ENCODE results near the gene PWWP2B. TPM values are rescaled to one million over a fixed set of nuclear protein-coding genes. Genes with fewer than 3 reads are reported as not detected.

PWWP2B gene
- total and polyA plus RNA-seq, 2 of the 8 experiments (the other 6 are each of a cell fraction or from before 2014, with no cell fraction given): 5.3 to 10.8 TPM

DNA sequence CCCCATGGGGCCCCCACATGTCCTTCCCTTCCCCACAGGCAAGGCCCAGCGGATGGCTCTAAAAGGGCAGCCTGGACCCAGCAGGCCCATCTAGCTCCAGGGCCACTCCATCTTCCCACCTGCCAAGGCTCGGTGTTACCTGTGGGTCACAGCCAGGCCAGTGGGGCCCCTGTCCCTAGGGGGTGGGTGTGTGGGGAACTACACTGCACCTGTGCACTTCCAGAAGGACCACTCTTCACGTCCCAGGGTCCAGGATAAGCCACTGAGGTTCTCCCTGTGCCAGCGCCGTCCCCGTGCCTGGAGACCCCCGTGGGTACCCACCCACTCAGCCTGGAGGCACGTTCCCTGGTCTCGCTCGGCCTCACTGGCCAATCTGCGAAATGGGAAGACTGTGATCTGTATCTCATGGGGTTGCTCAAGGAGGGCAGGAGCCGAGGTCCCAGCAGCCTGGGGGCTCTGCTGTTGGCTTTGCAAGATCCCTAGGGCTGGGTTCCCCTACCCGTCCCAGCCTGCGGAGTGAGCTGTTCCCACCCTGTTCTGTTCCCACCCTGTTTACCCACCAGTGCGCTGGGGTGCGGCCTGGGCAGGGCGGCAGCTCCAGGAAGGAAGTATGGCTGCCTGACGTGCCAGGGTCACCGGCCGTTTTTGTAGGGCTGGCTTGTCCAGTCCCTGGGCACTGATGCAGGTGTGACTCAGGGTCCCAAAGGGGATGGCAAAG is 4.6 kb downstream of the PWWP2B start:
- POLR2A ChIA-PET (ENCODE audit: partially characterized antibody): interaction anchor here (0.8 to 0.9 kb wide), 2 partner anchors 9 to 13 kb away, joined by 5 to 7 read pairs; no protein-coding TSS in a partner anchor
- Histone ChIP-seq H3K18ac (ENCODE audit: extremely low read depth, low read length) (no peak overlapping the region), H3K4me3 (ENCODE audit: extremely low read depth in 1 of 4, insufficient read depth in 2 of 4, low read depth in 3 of 4, low read length in 4 of 4) (no peak overlapping the region), H3K14ac (ENCODE audit: insufficient read length) (no peak overlapping the region), H2BK120ac (replicated peaks; ENCODE audit: low read depth, low read length) (no peak overlapping the region), H2BK12ac (ENCODE audit: low read depth, low read length) (no peak overlapping the region), H3K79me1 (ENCODE audit: low read depth, low read length) (no peaks in the 10 kb centered on the region; the same call in 1 of the 2 replicates), H3K56ac (replicated peaks; ENCODE audit: insufficient read length, low read depth, low read length) (no peak overlapping the region), H3K23me2 (ENCODE audit: low read depth, low read length) (peaks cover 3% of the 10 kb centered on the region), H3K4ac (replicated peaks; ENCODE audit: insufficient read length, low read depth, low read length) (no peak overlapping the region), H2BK15ac (ENCODE audit: low read length) (no peak overlapping the region), H3K23ac (ENCODE audit: insufficient read length) (no peak overlapping the region), H2BK5ac (ENCODE audit: low read depth, low read length) (peak overlapping the region; percentile 24; the same call in 1 of the 2 replicates), H3K27ac (ENCODE audit: low read depth, low read length) (no peak overlapping the region), H2AK5ac (ENCODE audit: low read depth, low read length) (no peak overlapping the region), H3K4me2 (ENCODE audit: insufficient read depth in 1 of 2, low read depth in 2 of 2, low read length in 2 of 2) (no peak overlapping the region), H4K91ac (replicated peaks; ENCODE audit: insufficient read length, low read length) (no peak overlapping the region), H4K20me1 (replicated peaks in 1 of 2; ENCODE audit: control insufficient read depth in 1 of 2, insufficient read depth in 2 of 2, low read length in 2 of 2) (peaks cover 0 to 3% of the 10 kb centered on the region in 2 experiments), H3K9ac (replicated peaks in 1 of 4; ENCODE audit: extremely low read depth in 1 of 4, low read depth in 3 of 4, low read length in 3 of 4) (no peak overlapping the region), H4K8ac (ENCODE audit: extremely low read depth, insufficient read depth, low read length) (no peak overlapping the region), H4K5ac (ENCODE audit: insufficient read length, low read depth, low read length) (no peak overlapping the region), H3K27me3 (replicated peaks in 1 of 4; ENCODE audit: control insufficient read depth in 3 of 4, extremely low read depth in 1 of 4, insufficient read depth in 3 of 4, low read length in 3 of 4) (peaks cover 0 to 10% (median 2%) of the 10 kb centered on the region in 4 experiments; a peak in 4 of 7 replicates), H3K4me1 (replicated peaks in 1 of 4; ENCODE audit: control insufficient read depth in 3 of 4, insufficient read depth in 4 of 4, low read length in 3 of 4) (peaks cover 0 to 26% (median 11%) of the 10 kb centered on the region in 4 experiments; a peak in 6 of 7 replicates), H3K79me2 (ENCODE audit: control insufficient read depth in 1 of 2, insufficient read depth in 2 of 2, low read length in 2 of 2) (no peaks in the 10 kb centered on the region), H2AFZ (ENCODE audit: low read length) (no peak overlapping the region), H2BK20ac (ENCODE audit: low read length) (no peak overlapping the region), H3K9me3 (ENCODE audit: insufficient read depth in 2 of 2, low read depth in 1 of 2, low read length in 1 of 2) (no peaks in the 10 kb centered on the region), H3K36me3 (ENCODE audit: control insufficient read depth in 2 of 4, insufficient read depth in 4 of 4, low read length in 3 of 4) (peaks cover 0 to 8% (median 2%) of the 10 kb centered on the region in 4 experiments; a peak in 3 of 8 replicates)
- FAIRE-seq (no peak), DNase-seq (ENCODE audit: low read depth in 1 of 2, low spot score in 2 of 2) (no peak)
- CTCF ChIA-PET (ENCODE audit: partially characterized antibody): interaction anchor here (0.6 to 3.1 kb wide), 2 partner anchors 50 to 359 kb away, joined by 4 to 12 read pairs; no protein-coding TSS in a partner anchor
- WGBS, 2 experiments (ENCODE audit: extremely low coverage in 1 of 2, insufficient coverage in 1 of 2, insufficient read length in 1 of 2, insufficient replicate concordance in 2 of 2, low coverage in 1 of 2, low lambda C conversion rate in 2 of 2, missing lambda C conversion rate in 1 of 2): 95% methylated on average over 20 of the region's 20 CpGs; no CpG with 5 or more reads in 1 of the 2 experiments
- TF ChIP-seq JUN (IDR thresholded peaks at IDR 0.05; ENCODE audit: low read depth, low read length): no peak
- TF ChIP-seq, protein P1, sequence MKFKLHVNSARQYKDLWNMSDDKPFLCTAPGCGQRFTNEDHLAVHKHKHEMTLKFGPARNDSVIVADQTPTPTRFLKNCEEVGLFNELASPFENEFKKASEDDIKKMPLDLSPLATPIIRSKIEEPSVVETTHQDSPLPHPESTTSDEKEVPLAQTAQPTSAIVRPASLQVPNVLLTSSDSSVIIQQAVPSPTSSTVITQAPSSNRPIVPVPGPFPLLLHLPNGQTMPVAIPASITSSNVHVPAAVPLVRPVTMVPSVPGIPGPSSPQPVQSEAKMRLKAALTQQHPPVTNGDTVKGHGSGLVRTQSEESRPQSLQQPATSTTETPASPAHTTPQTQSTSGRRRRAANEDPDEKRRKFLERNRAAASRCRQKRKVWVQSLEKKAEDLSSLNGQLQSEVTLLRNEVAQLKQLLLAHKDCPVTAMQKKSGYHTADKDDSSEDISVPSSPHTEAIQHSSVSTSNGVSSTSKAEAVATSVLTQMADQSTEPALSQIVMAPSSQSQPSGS (IDR thresholded peaks at IDR 0.05; ENCODE audit: low read length): no peak
- TF ChIP-seq ZNF274 (IDR thresholded peaks at IDR 0.05; ENCODE audit: borderline replicate concordance, extremely low read depth, low read length): no peak
- TF ChIP-seq EGR1 (IDR thresholded peaks at IDR 0.05; ENCODE audit: borderline replicate concordance, low read depth, low read length): no peak
- TF ChIP-seq SRF (IDR thresholded peaks at IDR 0.05; ENCODE audit: low read depth, low read length): no peak
- TF ChIP-seq PHF8 (conservative IDR thresholded peaks at IDR 0.05; ENCODE audit: low read depth, low read length): no peak
- no peak for TF ChIP-seq CBX5 (IDR thresholded peaks at IDR 0.05; ENCODE audit: low read depth, low read length)
- TF ChIP-seq, protein P2, sequence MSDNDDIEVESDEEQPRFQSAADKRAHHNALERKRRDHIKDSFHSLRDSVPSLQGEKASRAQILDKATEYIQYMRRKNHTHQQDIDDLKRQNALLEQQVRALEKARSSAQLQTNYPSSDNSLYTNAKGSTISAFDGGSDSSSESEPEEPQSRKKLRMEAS (IDR thresholded peaks at IDR 0.05): no peak
- no peak for TF ChIP-seq GTF2F1 (IDR thresholded peaks at IDR 0.05; ENCODE audit: borderline replicate concordance, low read depth, low read length)
- no peak for TF ChIP-seq CHD1 (IDR thresholded peaks at IDR 0.05; ENCODE audit: low read depth, low read length)

All from H1 (cell line).